Lung (tissue), 12 donors: ENCODE data around the gene RAI1. TPM values are rescaled to one million over a fixed set of nuclear protein-coding genes. Genes with fewer than 3 reads are reported as not detected.
A peak's percentile ranks its signal among the peaks of the same experiment; 100 is the strongest.

ENCODE experiments used
- ATAC-seq: fragments of 200-7000 bp; cut with Tn5 transposase; one replicate; pipeline ENCODE4 v1.9.1; 2020; ENCODE audit warnings: moderate number of reproducible peaks; ENCODE audit not compliant: insufficient read depth, low FRiP score
- DNase-seq, 3 donors: peaks; one replicate each; pipeline ENCODE4 v3.0.0-alpha.2; 2013 to 2017
- H3K27ac ChIP-seq, 2 donors: one replicate each; pipeline ENCODE4 v1.5.1; 2013; ENCODE audit warnings: mild to moderate bottlenecking in 2 of 2, moderate library complexity in 2 of 2, control low read depth in 1 of 2, inconsistent platforms in 1 of 2, low read depth in 1 of 2, low read length in 1 of 2
- H3K27me3 ChIP-seq, 3 donors: one replicate each; pipeline ENCODE4 v1.5.1; 2013; ENCODE audit warnings: low read length in 2 of 3; ENCODE audit not compliant: control insufficient read depth in 3 of 3, insufficient read depth in 3 of 3
- H3K36me3 ChIP-seq, 4 donors: one replicate each; pipeline ENCODE4 v1.5.1; 2013; ENCODE audit warnings: low read length in 4 of 4, mild to moderate bottlenecking in 1 of 4, moderate library complexity in 1 of 4; ENCODE audit not compliant: control insufficient read depth in 4 of 4, insufficient read depth in 4 of 4
- H3K4me1 ChIP-seq, 5 donors: one replicate each; pipeline ENCODE4 v1.5.1; 2013; ENCODE audit warnings: low read length in 5 of 5, mild to moderate bottlenecking in 2 of 5, moderate library complexity in 1 of 5; ENCODE audit not compliant: control insufficient read depth in 5 of 5, insufficient read depth in 5 of 5
- H3K4me3 ChIP-seq: one replicate; pipeline ENCODE4 v1.5.1; 2013; ENCODE audit warnings: mild to moderate bottlenecking, control low read depth, moderate library complexity
- H3K9ac ChIP-seq, 2 donors: one replicate each; pipeline ENCODE4 v1.5.1; 2013; ENCODE audit warnings: low read length in 2 of 2, control low read depth in 1 of 2; ENCODE audit not compliant: insufficient read depth in 1 of 2
- H3K9me3 ChIP-seq, 4 donors: one replicate each; pipeline ENCODE4 v1.5.1; 2013; ENCODE audit warnings: low read length in 3 of 4, mild to moderate bottlenecking in 1 of 4, moderate library complexity in 1 of 4; ENCODE audit not compliant: control insufficient read depth in 4 of 4, insufficient read depth in 3 of 4
- WGBS, 2 donors: extraction: QIAGEN DNeasy Blood & Tissue Kit; methylation state at CpG; one replicate each; pipeline ENCODE4 v1.1.7; 2013; 5-methylcytosine and 5-hydroxymethylcytosine counted together
- polyA plus RNA-seq, 2 donors: library from polyadenylated mRNA; stranded (reverse); fragments of 200-250 nt; gene quantifications; one replicate each; pipeline ENCODE4 v1.2.1, GENCODE V29; 2013
- total RNA-seq, 2 donors: library from RNA; depleted of rRNA in 1 of 2; stranded (reverse); fragments of >200 nt in 1 of 2; gene quantifications; one replicate each; pipeline ENCODE4 v1.2.1, GENCODE V29; 2014 to 2021
- TF ChIP-seq, protein P1 (sequence below): IDR thresholded peaks from 2 replicates; pipeline ENCODE4 v1.5.1; 2012; ENCODE audit warnings: mild to moderate bottlenecking; ENCODE audit errors: control extremely low read depth, extremely low read depth
- donor health status: control.
- donor health status: control.
- donor health status: Bipolar disorder and iron deficiency.
- donor health status: healthy.
- donor health status: DM: yes; HTN: yes; CAD: no.

RAI1 gene
- total and polyA plus RNA-seq, 4 donors, result 14.5 to 44.4 (median 28.3) TPM

DNA sequence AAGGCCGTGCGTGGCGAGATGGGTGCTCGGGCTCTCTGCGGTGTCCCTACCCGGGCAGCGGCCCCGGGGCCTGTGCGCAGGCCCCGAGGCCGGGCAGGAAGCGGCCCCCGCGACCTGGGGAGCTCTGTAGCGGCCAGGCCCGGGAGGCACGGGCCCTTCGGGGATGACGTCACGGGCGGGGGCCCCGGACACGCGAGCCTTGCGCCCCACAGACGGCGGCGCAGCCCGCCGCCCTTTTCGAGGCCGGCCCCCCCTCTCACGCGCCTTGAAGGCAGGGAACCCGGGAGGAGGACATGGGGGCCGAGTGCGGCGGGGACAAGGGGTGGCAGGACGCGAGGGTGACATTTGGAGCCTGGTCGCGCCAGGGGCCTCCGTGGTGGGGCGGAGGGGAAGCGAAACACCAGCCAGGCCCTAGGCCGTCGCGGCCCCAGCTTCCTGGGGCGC lies 1.1 kb downstream of the RAI1 start:
- H3K9ac ChIP-seq, result peak overlapping the region in 1 of 2 donors; percentile 42
- H3K9me3 ChIP-seq, result no peaks in the 10 kb centered on the region
- H3K4me3 ChIP-seq, result peak overlapping the region; percentile 61
- 0% methylated on average over 41 to 49 of the region's 49 CpGs for WGBS, 2 donors
- no peaks in the 10 kb centered on the region for H3K27me3 ChIP-seq
- ATAC-seq (peak; percentile 30), DNase-seq (peak in 1 of 3 donors; percentile 45)
- peak overlapping the region; percentile 91 to 93 for H3K27ac ChIP-seq
- TF ChIP-seq, protein P1, sequence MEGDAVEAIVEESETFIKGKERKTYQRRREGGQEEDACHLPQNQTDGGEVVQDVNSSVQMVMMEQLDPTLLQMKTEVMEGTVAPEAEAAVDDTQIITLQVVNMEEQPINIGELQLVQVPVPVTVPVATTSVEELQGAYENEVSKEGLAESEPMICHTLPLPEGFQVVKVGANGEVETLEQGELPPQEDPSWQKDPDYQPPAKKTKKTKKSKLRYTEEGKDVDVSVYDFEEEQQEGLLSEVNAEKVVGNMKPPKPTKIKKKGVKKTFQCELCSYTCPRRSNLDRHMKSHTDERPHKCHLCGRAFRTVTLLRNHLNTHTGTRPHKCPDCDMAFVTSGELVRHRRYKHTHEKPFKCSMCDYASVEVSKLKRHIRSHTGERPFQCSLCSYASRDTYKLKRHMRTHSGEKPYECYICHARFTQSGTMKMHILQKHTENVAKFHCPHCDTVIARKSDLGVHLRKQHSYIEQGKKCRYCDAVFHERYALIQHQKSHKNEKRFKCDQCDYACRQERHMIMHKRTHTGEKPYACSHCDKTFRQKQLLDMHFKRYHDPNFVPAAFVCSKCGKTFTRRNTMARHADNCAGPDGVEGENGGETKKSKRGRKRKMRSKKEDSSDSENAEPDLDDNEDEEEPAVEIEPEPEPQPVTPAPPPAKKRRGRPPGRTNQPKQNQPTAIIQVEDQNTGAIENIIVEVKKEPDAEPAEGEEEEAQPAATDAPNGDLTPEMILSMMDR, result no peak
- peaks cover 9 to 44% (median 26%) of the 10 kb centered on the region in 5 donors for H3K4me1 ChIP-seq
- H3K36me3 ChIP-seq, result no peaks in the 10 kb centered on the region

DNA sequence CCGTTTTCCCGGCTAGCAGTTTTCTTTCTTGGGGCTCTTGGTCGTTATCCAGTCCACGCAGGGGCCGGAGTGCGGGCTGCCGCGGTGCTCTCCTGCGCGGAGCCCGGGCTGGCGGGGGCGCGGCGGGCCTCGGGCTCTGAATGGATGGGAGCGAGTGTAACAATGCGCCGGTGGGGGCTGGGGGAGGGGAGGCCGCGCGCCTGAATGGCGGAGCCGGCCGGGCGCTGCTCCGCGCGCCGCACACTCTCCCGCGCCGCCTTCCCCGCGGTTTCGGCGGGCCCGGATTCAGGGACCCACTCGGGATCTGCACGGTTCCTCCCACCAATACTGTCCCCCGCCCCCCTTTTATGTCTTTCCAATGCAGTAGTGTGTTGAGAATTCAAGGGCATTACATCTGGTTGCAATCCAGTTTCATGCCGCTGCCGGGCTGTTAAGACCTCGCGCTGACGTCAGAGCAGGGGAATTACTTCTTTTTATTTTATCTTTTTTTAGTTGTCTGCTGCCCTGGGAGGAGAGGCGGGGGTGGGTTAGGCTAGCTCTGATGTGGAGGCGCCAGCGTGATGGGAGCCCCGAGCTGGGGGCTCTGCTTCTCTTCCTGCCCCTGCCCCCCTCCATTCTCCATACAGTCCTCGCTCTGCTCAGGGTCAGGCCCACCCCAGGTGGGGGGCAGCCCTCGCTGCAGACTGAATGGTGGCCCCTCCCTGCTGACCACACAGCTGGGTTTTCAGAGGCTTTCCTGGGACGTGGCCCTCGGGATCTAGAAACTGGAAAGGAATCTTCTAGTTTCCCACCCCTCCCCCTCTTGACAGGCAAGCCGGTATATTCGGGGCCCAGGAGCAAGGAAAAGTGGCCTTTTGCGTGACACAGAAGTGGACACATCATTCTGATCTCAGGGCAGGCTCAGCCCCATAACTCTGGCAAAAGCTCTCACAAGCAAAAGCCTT lies 1.8 kb downstream of the RAI1 start:
- H3K9me3 ChIP-seq, result no peaks in the 10 kb centered on the region
- peak overlapping the region; percentile 61 for H3K4me3 ChIP-seq
- peak overlapping the region; percentile 91 to 93 for H3K27ac ChIP-seq
- H3K4me1 ChIP-seq, result peaks cover 9 to 46% (median 26%) of the 10 kb centered on the region in 5 donors
- peak overlapping the region; percentile 42 to 70 for H3K9ac ChIP-seq
- DNase-seq (peak; percentile 78 to 83 (median 82)), ATAC-seq (peak; percentile 52)
- TF ChIP-seq, protein P1, result no peak
- WGBS, 2 donors, result 3 to 8% methylated on average over 41 to 57 of the region's 57 CpGs
- no peaks in the 10 kb centered on the region for H3K36me3 ChIP-seq
- H3K27me3 ChIP-seq, result no peaks in the 10 kb centered on the region

DNA sequence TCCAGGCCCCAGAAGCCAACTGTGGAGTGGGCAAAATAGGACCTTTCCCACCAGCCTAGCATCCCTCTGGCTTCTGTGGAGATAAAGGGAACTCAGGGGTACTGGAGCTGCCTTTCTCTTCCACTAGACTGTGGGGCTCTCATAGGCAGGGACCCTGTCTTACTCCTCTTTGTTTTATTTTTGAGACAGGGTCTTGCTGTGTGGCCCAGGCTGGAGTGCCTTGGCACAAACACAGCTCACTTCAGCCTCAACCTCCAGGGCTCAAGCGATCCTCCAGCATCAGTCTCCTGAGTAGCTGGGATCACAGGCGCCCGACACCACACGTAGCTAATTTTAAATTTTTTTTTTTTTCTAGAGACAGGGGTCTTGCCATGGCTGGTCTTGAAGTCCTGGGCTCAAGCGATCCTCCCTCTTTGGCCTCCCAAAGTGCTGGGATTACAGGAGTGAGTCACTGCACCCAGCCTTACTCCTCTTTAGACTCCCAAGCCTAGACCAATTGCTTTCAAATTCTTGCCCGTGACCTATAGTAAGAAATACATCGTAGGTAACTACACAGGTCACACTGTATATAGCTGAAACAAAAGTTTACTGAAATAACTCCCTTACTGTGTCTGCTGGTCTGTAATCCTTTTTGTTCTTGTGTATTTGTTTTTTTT lies 2.6 kb downstream of the RAI1 start:
- H3K27ac ChIP-seq, result peak overlapping the region in 1 of 2 donors; percentile 91
- no peak for ATAC-seq
- 95 to 96% methylated on average over 7 of the region's 7 CpGs for WGBS, 2 donors
- DNase-seq, result no peak
- peaks cover 9 to 46% (median 26%) of the 10 kb centered on the region in 5 donors for H3K4me1 ChIP-seq
- H3K4me3 ChIP-seq, result no peak overlapping the region
- no peaks in the 10 kb centered on the region for H3K36me3 ChIP-seq
- no peaks in the 10 kb centered on the region for H3K27me3 ChIP-seq
- H3K9ac ChIP-seq, result peak overlapping the region in 1 of 2 donors; percentile 70
- no peaks in the 10 kb centered on the region for H3K9me3 ChIP-seq
- TF ChIP-seq, protein P1, result no peak
